HG03378 (cell line): ENCODE results near the gene AGBL4.

Experiments
- ATAC-seq: cut with Tn5 transposase; IDR thresholded peaks from one replicate; pipeline ENCODE4 v1.9.1; 2021; ENCODE audit warnings: mild to moderate bottlenecking, moderate library complexity; ENCODE audit not compliant: unreplicated experiment

The AGBL4 gene

GRCh38 chr1:48693674-48694320 is 1330.0 kb downstream of the AGBL4 start:
- ATAC-seq, result no peak

DNA sequence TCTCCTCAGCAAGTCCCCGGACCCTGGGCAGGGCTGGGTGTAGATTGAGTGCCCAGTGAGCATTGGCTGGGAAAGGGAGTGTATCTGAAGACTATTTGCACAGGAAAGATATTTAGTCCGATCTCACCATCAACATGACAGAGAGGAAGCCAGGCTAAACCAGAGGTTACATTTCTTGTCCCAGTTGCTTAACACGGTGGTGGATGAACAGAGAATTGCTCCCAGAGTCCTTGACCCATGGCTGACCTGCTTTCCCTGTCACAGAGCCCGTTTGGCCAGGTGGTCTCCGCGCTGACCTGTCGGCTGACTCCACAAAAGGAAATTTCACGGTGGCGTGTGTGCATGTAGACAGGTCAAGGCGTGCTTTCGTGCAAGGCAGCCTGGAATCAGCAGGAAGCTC is 1330.6 kb downstream of the AGBL4 start:
- ATAC-seq, result no peak

DNA sequence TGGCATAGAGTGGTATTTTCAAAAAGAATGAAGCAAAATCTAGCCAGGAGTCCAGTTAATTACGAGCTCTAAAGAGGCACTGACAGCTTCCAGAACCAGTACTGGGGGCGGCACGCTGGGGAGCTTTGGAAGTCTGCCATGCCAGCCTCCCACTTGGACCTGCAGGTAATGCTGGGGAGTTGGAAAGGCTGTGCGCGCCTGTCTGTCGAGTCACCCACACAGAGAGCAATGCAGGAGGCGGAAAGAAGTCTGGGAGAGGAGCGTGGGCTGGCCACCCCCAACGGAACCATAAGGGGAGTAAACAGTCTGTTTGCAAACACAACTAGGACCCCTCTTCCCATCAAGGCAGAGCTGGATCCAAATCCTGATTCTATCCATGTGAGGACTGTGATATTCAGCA is 1331.5 kb downstream of the AGBL4 start:
- no peak for ATAC-seq

GRCh38 chr1:48691429-48692001 is 1332.2 kb downstream of the AGBL4 start:
- ATAC-seq, result peak; percentile 66

- peak; percentile 83 for ATAC-seq
Measured at GRCh38 chr1:48688102-48688760, 1335.5 kb downstream of the AGBL4 start.

DNA sequence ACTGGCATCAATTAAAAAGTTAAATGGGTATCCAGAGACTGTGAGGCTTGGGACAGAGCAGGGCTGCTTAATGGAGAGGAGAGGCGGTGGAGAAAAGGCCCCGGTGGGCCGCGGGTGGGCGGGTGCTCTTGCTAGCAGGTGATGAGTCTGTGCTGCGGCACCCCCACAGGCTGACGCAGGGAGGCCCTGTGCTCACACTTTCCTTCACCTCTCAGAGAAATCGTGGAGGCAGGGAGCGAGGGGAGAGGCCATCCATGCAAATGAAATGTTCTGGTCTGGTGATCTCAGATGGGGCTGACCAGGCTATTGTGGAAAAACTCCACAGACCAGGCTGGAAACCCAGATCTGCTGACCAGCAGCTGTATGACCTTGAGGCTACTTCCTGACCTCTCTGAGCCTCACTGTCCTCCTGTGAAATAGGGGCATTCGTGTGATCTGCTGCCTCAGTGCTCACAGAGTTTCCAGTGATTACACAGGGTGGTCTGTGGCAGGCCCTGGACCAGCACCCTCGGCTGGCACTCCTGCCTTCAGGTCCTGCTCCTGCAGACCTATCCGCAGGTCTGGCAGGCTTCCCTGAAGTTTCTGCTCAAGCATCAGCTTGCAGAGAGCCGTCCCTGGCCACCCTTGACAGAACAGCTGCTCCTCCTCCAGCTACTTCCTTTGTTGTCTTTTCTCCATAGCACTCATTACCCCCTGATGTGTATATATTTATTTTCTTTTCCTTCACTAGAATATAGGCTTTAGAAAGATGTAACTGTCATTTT is 1336.3 kb downstream of the AGBL4 start:
- no peak for ATAC-seq

GRCh38 chr1:48686159-48686558 is 1337.6 kb downstream of the AGBL4 start:
- no peak for ATAC-seq

DNA sequence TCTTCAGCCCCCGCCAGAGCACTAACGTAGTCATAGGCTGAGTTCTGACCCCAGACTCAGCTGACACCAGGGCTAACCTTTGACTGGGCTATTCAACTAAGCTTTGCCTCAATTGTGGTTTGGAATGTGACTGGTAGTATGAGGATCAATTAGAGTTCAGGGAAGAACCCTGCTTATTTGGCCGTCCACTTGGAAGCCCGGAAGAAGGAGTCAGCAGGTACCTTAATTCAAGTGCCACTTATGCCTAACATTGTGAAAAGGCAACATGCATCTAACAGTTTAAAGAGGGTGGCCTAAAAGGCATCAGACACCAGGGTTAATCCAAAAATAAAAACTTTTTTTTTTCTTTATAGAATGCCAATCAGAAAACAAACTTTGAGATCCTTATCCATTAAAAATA is 1339.4 kb downstream of the AGBL4 start:
- no peak for ATAC-seq

DNA sequence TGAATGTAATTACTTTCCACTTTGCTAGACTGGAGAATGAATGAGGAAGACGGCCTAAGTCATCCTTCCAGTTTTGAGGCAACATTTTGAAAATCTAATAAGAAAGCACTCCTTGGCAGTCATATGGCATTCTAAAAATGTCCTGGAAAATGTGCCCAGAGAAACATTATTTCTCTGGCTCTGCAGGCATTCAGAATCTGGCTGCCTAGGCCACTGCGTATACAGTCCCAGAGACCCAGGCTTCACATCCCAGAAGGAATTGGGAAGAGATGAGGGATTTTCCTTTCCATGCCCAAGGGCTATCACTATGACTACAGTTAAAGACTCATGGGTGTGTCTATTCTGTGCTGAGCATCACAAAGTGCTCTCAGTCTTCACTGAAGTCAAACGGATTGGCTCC is 1339.9 kb downstream of the AGBL4 start:
- ATAC-seq, result no peak

GRCh38 chr1:48681476-48682305 is 1342.1 kb downstream of the AGBL4 start:
- no peak for ATAC-seq

- ATAC-seq, result no peak
Measured at GRCh38 chr1:48680411-48681035, 1343.2 kb downstream of the AGBL4 start.

- no peak for ATAC-seq
Measured at GRCh38 chr1:48679859-48680258, 1343.9 kb downstream of the AGBL4 start.

DNA sequence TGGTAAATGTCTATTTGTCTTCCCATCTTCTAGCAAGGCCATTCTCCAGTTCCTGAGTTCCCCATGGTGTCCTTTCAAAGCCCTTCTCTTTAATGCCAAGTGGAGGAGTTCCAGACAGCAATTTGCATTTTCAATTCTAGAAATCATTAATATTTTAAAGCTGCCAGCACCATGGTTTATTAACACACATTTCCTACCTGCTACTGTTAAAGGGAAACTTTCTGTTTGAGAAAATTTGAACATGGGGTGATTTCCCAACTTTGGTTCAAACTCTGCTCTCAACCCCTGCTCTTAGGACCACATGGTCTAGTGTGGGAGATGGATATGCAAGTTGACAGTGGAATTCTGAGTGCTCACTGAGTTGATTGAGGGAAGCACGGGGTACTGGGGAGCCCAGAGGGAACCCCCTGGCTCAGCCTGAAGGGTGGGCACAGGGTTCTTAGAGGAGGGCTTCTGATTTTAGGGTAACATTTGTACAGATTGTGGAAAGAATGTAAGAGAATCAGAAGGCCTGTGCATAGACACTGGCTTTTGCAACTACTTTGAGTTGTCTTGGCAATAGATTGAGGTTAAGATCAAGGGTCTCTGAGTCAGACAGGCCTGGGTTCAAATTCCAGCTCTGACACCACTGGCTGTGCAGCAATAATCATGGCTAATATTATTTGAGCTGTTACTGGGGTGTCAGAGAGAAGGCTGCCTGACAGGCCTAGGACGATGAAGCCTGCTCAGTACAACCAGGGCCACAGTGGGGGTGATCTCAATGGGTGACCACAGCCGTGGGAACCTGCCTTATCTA is 1344.8 kb downstream of the AGBL4 start:
- peak; percentile 56 for ATAC-seq

- no peak for ATAC-seq
Measured at GRCh38 chr1:48677306-48678287, 1346.2 kb downstream of the AGBL4 start.

- no peak for ATAC-seq
Measured at GRCh38 chr1:48676822-48677221, 1346.9 kb downstream of the AGBL4 start.

GRCh38 chr1:48676376-48676775 is 1347.4 kb downstream of the AGBL4 start:
- no peak for ATAC-seq

- no peak for ATAC-seq
Measured at GRCh38 chr1:48675251-48675650, 1348.5 kb downstream of the AGBL4 start.

- no peak for ATAC-seq
Measured at GRCh38 chr1:48674641-48675040, 1349.1 kb downstream of the AGBL4 start.
